Measurements from ENCODE around the gene ADM5. TPM values are rescaled to one million over a fixed set of nuclear protein-coding genes. Genes with fewer than 3 reads are reported as not detected.

Gene ADM5
- 2.0 and 2.9 TPM in 2 replicates for polyA plus RNA-seq (2011; rRNA removed)
- 8.7 and 12.1 TPM in 2 replicates for polyA plus RNA-seq (2012; cell fraction: cytosol; rRNA removed)
- polyA plus RNA-seq (2012; cell fraction: nucleus; rRNA removed): 136 and 166 TPM in 2 replicates
- 4.3 to 4.5 TPM (median 4.4 TPM) in 3 replicates for polyA plus RNA-seq (2017; fragmentation: RNase III; extraction: RNeasy Plus Mini Kit Qiagen cat#74134 plus additional on column Dnase treatment)
- 1.4 and 1.5 TPM in 2 replicates for polyA minus RNA-seq (2011; rRNA and poly(A)+ RNA removed)

GRCh38 chr19:49689133-49690078 lies at the start of gene ADM5:
TSS of gene ADM5 (plus strand) at chr19:49689594. CDS start at chr19:49689838, 244 bp downstream.
- peak; percentile 0 to 1; a peak in 3 of 6 replicates for ATAC-seq
- Histone ChIP-seq H3K9me3 (no peaks in the 10 kb centered on the region), H3K4me1 (peaks cover 9% of the 10 kb centered on the region; the same call in 1 of the 3 replicates), H3K4me3 (no peak within 1 kb of the TSS), H3K4me2 (no peak within 1 kb of the TSS), H3K27ac (no peak within 1 kb of the TSS)
- no peak for DNase-seq (ENCODE audit: low read depth in 1 of 2, low spot score in 1 of 2)
- POLR2A ChIA-PET: interaction anchor here (0.8 kb wide), 1 partner anchor 13 kb away, joined by 3 read pairs; no protein-coding TSS in a partner anchor
- CTCF ChIA-PET: interaction anchor here (0.6 to 2.1 kb wide), 6 partner anchors 9 to 17 kb away, joined by 3 to 11 read pairs (median 4); no protein-coding TSS in a partner anchor
- 92% methylated on average over 47 of the region's 54 CpGs for WGBS (ENCODE audit: missing lambda C conversion rate)
- no peak for TF ChIP-seq JUNB (IDR thresholded peaks at IDR 0.05)
- TF ChIP-seq SMC3 (IDR thresholded peaks at IDR 0.05): no peak
- TF ChIP-seq CHD2 (IDR thresholded peaks at IDR 0.05; ENCODE audit: low read length, partially characterized antibody): no peak
- TF ChIP-seq ZNF302 (CRISPR knock-in tag; IDR thresholded peaks at IDR 0.05): no peak
- no peak for TF ChIP-seq RARB (CRISPR knock-in tag; IDR thresholded peaks at IDR 0.05)
- no peak for TF ChIP-seq EHF (CRISPR knock-in tag; IDR thresholded peaks at IDR 0.05)
- no peak for TF ChIP-seq ZFP36 (IDR thresholded peaks at IDR 0.05; ENCODE audit: borderline replicate concordance, partially characterized antibody)
- TF ChIP-seq ZSCAN20 (CRISPR knock-in tag; IDR thresholded peaks at IDR 0.05): no peak
- no peak for FAIRE-seq

DNA sequence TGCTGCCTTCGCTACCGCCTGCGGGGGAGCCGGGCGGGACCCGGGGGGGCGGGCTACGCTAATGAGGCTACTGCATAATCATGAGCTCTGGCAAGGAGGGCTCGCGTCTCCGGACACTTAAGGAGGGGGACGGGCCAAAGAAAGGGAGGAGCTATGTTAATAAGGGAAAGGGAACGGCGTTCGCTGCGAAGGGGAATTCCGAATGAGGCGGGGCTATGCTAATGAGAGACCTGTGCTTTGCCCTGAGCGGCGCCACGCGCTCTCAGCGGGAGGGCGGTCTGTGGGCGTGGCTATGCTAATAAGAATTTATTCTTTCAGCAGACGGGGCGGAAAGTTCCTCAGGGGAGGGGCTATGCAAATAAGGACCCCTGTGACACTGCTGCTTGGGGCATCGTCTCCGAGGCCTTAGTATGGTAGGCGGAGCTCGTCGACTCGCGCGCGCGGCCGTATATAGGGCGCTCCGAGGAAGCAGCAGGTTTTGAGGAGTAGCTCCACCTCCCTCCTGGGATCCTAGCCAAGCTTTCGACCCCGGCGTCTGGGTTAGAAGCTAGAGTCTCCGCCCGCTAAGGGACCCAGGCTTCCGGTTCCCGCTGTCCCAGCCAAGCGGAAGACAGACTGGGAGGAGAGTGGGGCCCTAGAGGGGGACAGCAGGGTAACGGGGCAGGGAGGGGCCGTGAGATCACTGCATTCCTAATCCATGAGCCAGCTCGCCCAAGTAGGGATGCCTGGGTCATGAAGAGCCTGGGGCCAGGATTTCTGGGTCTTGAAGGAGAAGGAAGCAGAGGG lies 49.1 kb upstream of the ADM5 start, which contains the start of gene RRAS:
RRAS (minus strand) TSS at position 31 of the 786 bp plus-strand sequence. CDS start 45 bp downstream, outside the sequence.
- H3K4me1 ChIP-seq: peaks cover 37% of the 10 kb centered on the region
- H3K9me3 ChIP-seq: no peaks in the 10 kb centered on the region
- TF ChIP-seq HOXA7 (CRISPR knock-in tag; IDR thresholded peaks at IDR 0.05) (no peak), RNF2 (IDR thresholded peaks at IDR 0.05; ENCODE audit: borderline replicate concordance, low read depth) (no peak), TFCP2L1 (CRISPR knock-in tag; IDR thresholded peaks at IDR 0.05) (no peak), MAZ (IDR thresholded peaks at IDR 0.05; ENCODE audit: borderline replicate concordance, low read depth, low read length) (peak; percentile 71), NPAS2 (CRISPR knock-in tag; IDR thresholded peaks at IDR 0.05; ENCODE audit: borderline replicate concordance) (no peak), EHMT2 (IDR thresholded peaks at IDR 0.05; ENCODE audit: low read depth) (no peak), KDM5A (IDR thresholded peaks at IDR 0.05) (no peak), SMC3 (IDR thresholded peaks at IDR 0.05) (peak; percentile 6; the same call in 1 of the 3 replicates), PHF8 (IDR thresholded peaks at IDR 0.05; ENCODE audit: borderline replicate concordance, low read depth) (no peak), GATA3 (IDR thresholded peaks at IDR 0.05; ENCODE audit: borderline replicate concordance) (peak; percentile 67; the same call in 1 of the 2 replicates), TP53 (CRISPR knock-in tag; IDR thresholded peaks at IDR 0.05) (no peak), REST (IDR thresholded peaks at IDR 0.05) (no peak), E2F6 (IDR thresholded peaks at IDR 0.05; ENCODE audit: borderline replicate concordance, low read depth) (no peak), FOSB (CRISPR knock-in tag; IDR thresholded peaks at IDR 0.05) (no peak), CBX8 (IDR thresholded peaks at IDR 0.05) (no peak), BHLHE40 (IDR thresholded peaks at IDR 0.05; ENCODE audit: low read depth, low read length) (no peak), PBX3 (IDR thresholded peaks at IDR 0.05) (no peak), SREBF2 (IDR thresholded peaks at IDR 0.05) (no peak), ZFP36 (IDR thresholded peaks at IDR 0.05; ENCODE audit: borderline replicate concordance, partially characterized antibody) (no peak)
- TF ChIP-seq, protein P1, sequence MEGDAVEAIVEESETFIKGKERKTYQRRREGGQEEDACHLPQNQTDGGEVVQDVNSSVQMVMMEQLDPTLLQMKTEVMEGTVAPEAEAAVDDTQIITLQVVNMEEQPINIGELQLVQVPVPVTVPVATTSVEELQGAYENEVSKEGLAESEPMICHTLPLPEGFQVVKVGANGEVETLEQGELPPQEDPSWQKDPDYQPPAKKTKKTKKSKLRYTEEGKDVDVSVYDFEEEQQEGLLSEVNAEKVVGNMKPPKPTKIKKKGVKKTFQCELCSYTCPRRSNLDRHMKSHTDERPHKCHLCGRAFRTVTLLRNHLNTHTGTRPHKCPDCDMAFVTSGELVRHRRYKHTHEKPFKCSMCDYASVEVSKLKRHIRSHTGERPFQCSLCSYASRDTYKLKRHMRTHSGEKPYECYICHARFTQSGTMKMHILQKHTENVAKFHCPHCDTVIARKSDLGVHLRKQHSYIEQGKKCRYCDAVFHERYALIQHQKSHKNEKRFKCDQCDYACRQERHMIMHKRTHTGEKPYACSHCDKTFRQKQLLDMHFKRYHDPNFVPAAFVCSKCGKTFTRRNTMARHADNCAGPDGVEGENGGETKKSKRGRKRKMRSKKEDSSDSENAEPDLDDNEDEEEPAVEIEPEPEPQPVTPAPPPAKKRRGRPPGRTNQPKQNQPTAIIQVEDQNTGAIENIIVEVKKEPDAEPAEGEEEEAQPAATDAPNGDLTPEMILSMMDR (IDR thresholded peaks at IDR 0.05): no peak

More for the DNA sequence above, 49.1 kb upstream of the ADM5 start, which contains the start of gene RRAS:
- FAIRE-seq (peak; percentile 96), DNase-seq (ENCODE audit: low read depth in 1 of 2, low spot score in 1 of 2) (peak; percentile 99 to 100), ATAC-seq (peak; percentile 62 to 76)
- peak within 1 kb of the TSS; percentile 94 for H3K4me3 ChIP-seq
- WGBS (ENCODE audit: missing lambda C conversion rate): under 1% methylated on average over 38 of the region's 51 CpGs
- CTCF ChIA-PET: interaction anchor here (0.7 to 12.4 kb wide), 12 partner anchors 15 to 93 kb away, joined by 3 to 134 read pairs (median 4); partner anchors contain the start of genes BCL2L12, IRF3, PRMT1 and PRRG2
- POLR2A ChIA-PET: interaction anchor here (0.5 to 3.9 kb wide), 25 partner anchors 9 to 237 kb away, joined by 3 to 48 read pairs (median 5); partner anchors contain the start of genes AKT1S1, ALDH16A1, BCL2L12 and IRF3
- peak within 1 kb of the TSS; percentile 97 for H3K4me2 ChIP-seq
- H3K27ac ChIP-seq: peak within 1 kb of the TSS; percentile 97 to 99
